Kidney glomerular epithelial cell (primary cell): ENCODE measurements around the gene RTBDN.
A peak's percentile ranks its signal among the peaks of the same experiment; 100 is the strongest.

Experiments used
- DNase-seq: peaks from one replicate; lab custom pipeline; 2025; lab: John Stamatoyannopoulos, UW

RTBDN gene

DNA sequence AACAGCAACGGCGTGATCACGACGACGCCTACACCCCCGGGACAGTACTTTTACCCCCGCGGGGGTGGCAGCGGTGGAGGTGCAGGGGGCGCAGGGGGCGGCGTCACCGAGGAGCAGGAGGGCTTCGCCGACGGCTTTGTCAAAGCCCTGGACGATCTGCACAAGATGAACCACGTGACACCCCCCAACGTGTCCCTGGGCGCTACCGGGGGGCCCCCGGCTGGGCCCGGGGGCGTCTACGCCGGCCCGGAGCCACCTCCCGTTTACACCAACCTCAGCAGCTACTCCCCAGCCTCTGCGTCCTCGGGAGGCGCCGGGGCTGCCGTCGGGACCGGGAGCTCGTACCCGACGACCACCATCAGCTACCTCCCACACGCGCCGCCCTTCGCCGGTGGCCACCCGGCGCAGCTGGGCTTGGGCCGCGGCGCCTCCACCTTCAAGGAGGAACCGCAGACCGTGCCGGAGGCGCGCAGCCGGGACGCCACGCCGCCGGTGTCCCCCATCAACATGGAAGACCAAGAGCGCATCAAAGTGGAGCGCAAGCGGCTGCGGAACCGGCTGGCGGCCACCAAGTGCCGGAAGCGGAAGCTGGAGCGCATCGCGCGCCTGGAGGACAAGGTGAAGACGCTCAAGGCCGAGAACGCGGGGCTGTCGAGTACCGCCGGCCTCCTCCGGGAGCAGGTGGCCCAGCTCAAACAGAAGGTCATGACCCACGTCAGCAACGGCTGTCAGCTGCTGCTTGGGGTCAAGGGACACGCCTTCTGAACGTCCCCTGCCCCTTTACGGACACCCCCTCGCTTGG is 42.1 kb downstream of the RTBDN start:
- DNase-seq: peak; percentile 19

DNA sequence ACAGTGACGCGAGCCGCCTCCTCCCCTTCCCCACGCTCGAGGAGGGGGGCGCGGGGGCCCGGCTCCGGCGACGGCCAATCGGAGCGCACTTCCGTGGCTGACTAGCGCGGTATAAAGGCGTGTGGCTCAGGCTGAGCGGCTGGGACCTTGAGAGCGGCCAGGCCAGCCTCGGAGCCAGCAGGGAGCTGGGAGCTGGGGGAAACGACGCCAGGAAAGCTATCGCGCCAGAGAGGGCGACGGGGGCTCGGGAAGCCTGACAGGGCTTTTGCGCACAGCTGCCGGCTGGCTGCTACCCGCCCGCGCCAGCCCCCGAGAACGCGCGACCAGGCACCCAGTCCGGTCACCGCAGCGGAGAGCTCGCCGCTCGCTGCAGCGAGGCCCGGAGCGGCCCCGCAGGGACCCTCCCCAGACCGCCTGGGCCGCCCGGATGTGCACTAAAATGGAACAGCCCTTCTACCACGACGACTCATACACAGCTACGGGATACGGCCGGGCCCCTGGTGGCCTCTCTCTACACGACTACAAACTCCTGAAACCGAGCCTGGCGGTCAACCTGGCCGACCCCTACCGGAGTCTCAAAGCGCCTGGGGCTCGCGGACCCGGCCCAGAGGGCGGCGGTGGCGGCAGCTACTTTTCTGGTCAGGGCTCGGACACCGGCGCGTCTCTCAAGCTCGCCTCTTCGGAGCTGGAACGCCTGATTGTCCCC is 42.9 kb downstream of the RTBDN start, which contains the start of gene JUNB:
Gene JUNB (plus strand): TSS at position 142 of the 706 bp plus-strand sequence. CDS start 286 bp downstream, at position 428.
- peak; percentile 96 for DNase-seq

- DNase-seq: no peak
Measured at GRCh38 chr19:12790628-12791344, 43.6 kb downstream of the RTBDN start.

DNA sequence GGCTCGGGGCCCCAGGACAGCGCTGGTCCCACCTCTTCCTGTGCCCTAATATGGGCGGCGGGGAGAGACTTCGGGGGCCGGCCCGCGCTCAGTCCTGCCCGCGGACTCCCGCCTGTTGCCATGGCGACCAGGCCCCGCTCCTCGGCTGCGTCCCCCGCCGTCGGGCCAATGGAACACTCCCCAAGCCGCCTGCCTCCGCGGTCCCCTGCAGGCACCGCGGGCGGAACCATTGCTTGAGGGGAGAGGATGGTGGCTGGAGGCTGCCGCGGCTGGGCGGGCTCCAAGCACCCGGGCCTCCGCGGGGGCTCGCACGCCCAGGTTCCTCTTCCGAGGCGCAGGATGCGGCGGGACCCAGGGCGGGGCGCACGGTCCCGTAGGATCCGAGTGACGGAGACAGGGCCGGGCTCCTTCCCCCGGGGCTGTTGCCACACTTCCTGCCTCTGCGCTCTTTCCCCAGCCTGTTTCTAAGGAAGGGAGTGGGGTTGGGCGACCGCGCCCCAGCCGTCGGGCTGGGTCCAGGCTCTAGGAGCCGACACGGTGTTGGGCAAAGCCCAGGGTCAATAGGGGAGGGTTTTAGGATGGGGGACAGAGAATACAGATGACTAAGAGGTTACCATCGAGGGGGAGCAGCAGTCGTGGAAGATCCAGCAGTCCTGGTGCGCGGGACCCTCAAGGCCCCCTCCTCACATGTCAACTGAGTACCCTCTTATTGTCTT is 44.3 kb downstream of the RTBDN start:
- peak; percentile 84 for DNase-seq

DNA sequence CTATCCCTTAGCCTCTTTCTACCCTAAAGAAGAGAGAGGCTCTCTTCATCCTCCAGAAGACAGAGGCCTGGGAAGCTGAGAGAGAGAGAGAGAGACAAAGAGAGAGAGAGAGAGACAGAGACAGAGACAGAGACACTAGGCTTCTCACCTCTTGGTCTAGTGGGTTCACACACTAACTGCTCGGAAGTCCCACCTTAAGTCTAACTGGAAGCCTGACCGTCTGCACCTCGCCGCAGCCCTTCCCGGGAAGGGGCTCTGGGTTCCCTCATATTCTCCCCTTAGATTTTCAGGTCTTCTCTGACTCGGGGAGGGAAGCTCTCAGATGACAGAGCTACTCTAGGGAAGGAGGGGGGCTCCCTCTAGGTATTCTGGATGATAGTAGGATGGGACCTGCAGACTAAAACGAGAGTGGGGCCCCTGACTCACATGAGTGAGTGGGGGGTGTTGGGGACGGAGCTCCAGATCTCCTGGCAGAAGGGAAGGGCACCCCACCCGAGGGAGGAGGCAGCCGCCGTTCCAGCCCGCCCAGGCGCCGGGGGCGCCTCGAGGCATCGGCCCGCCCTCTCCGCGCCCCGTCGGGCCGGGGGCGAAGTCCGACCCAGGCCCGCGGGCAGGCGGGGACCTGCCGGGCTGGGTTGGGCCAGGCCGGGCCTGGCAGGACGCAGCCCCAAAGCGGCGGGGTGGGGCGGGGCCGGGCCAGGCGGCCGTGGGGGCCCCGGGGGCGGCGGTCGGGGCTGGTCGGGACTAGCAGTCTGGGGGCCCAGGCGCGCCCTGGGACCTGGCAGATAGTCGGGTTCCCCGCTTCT is 45.1 kb downstream of the RTBDN start:
- no peak for DNase-seq

DNA sequence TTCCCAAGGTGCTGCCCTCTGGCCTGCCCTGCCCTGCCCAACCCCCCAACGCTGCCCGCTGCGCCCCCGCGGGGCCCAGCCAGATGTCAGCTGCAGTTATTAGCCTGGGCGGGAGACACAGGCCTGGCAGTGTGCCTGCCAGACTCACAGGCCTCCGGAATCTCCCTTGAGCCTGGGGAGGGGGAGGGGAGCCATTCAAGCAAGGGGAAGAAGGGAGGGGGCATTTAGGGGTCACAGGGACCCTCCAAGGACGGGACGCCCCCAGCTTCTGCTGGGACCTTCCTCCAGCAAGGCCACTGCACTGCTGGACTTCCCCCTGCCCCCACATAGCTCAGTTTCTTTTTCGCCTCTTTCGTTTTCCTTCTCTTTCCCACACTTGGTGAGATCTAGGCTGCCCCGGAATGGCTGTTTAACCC is 45.7 kb downstream of the RTBDN start:
- DNase-seq: peak; percentile 52

DNA sequence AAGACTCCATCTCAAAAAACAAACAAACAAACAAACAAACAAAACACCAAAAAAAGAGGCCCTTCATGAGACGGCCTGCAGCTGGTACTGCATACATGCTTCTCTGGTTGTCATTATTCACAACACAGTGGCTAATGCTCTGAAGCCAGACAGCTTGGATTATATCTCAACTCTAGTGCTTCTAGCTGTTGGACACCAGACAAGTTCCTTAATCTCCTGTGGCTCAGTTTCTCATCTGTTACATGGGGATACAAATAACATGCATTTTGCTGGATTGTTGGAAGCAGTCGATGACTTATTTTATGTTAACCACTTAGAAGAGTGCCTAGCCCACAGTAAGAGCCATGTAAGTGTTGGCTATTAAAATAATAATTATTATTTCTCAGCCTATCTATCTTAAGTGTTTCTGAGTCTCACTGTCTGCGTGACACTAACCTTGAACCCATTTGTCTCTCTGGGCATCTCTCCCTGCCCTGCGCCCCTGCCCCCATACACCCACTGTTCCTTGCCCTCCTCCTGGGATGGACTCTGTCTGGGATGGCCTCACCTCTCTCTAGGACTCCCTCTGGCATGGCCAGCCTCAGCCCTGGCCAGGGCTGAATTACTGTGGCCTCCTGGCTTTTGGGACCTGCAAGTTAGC is 46.2 kb downstream of the RTBDN start:
- DNase-seq: no peak

DNA sequence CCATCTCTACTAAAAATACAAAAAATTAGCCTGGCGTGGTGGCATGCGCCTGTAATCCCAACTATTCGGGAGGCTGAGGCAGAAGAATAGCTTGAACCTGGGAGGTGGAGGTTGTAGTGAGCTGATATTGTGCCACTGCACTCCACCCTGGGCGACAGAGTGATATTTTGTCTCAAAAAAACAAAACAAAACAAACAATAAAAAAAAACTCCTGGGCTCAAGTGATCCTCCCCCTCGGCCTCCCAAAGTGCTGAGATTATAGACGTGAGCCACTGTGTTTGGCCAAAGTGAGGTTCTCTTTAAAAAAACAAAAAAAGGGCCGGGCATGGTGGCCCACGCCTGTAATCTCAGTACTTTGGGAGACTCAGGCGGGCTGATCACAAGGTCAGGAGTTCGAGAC is 46.9 kb downstream of the RTBDN start:
- DNase-seq: no peak

DNA sequence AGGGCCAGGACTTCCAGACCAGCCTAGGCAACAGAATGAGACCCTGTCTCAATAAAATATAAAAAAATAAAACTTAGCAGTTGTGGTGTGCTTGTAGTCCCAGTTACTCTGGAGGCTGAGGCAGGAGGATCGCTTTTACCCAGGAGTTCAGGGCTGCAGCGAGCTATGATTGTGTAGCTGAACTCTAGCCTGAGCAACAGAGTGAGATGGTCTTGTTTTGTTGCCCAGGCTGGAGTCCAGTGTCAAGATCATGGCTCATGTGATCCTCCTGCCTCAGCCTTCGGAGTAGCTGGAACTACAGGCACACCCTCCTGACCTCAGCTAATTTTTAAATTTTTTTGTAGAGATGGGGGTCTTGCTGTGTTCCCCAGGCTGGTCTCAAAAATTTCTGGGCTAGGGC is 47.4 kb downstream of the RTBDN start:
- DNase-seq: no peak

GRCh38 chr19:12786141-12786870 is 48.1 kb downstream of the RTBDN start:
- no peak for DNase-seq

- no peak for DNase-seq
Measured at GRCh38 chr19:12785431-12786031, 48.8 kb downstream of the RTBDN start.

DNA sequence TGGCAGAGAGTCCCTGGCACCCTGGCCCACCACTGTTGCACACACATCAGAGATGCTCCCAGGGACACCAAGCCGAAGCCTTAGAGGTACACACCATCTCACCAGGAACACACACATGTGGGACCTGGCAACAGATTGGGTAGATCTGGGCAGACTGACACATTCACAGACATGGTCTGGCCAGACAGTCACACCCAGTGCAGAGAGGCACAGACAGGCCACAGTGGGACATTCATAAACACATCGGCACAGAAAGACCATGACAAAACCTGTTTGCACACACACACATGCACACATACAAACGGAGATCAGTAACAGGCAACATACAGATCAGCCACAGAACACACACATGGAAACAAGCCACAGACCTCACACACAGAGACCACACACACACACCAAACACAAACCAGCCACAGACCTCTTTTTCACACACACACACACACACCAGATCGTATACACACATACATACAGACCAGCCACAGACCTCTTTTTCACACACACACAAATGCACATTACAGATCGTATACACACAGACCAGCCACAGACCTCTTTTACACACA is 49.4 kb downstream of the RTBDN start:
- DNase-seq: no peak

GRCh38 chr19:12784394-12784870 is 49.9 kb downstream of the RTBDN start:
- peak; percentile 26 for DNase-seq

DNA sequence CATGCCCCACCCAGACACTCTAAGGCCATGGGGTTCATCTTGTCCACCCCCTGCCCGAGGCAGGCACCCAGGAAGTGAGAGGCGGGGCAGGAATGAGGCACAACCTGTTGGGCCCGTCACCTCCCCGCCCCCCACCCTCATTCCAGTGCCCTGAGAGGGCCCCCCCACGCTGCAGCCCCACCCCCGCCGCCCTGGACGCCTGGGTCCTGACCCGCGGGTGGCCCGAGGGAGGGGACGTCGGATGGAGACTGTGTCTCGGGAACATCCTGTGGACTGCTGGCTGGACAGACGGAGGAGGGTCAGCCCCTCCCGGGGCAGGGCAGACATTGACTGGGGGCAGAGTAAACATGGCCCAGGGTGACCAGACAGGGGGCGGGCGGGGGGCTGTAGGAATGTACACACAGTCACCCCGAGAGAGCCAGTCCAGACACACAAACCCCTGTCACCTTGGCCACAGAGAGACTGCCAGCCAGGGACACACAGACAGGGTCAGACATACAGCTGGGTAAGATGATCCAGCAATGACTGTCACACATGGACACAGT is 50.5 kb downstream of the RTBDN start:
- peak; percentile 37 for DNase-seq

GRCh38 chr19:12783291-12783848 is 51.0 kb downstream of the RTBDN start:
- no peak for DNase-seq

DNA sequence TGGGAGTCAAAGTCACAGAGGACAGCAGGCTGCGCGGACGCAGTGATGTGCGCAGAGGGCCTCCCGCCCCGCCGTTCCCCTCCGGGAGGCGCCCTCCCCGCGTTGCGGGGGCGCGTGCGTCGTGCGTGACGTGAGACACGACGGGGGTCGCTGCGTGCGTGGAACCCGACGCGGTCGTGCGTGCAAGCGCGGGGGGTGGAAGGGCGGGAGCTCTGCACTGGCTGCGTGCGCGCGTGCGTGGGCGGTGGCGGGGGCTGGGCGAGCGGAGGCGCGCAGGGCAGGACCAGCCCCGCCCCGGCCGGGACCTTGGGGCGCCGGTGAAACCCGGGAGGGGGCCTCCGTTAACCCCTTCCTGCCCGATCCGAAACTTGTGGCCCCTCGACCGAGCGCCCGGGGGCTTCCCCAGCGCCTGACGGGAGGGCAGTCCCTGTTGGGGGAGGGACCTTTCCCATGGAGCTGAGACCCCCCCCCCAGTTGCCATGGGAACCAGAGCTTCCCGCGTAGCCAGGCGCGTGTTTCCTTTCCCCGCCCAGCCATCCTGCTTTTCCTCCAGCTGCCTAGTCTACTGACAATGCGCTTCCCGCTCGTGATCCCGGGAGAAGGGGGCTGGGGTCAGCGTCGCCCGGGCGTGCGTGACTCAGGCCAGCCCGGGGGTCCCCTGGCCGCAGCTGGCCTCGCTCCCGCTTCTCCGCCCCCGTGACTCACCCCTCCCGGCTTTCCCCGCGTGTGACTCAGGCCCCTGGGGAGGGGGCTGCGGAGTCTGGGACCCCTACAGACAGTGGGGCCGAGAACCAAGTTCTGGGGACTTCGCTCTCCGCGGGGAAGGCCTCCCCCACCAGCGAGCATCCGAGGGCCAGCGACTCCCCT is 51.7 kb downstream of the RTBDN start:
- peak; percentile 23 for DNase-seq

- DNase-seq: peak; percentile 24
Measured at GRCh38 chr19:12782174-12782423, 52.3 kb downstream of the RTBDN start.
